IPS-20b (cell line): ENCODE measurements around the gene DHCR7.

Source experiments
- H3K27ac ChIP-seq: one replicate; pipeline ENCODE4 v1.5.1; 2013; ENCODE audit warnings: low read length
- H3K27me3 ChIP-seq: 2 replicates; pipeline ENCODE4 v1.6.1; 2013; ENCODE audit warnings: mild to moderate bottlenecking, low read length, inconsistent platforms; ENCODE audit not compliant: insufficient read depth
- H3K36me3 ChIP-seq: 2 replicates; pipeline ENCODE4 v1.6.1; 2013; ENCODE audit warnings: low read depth, mild to moderate bottlenecking, inconsistent platforms, low read length, moderate library complexity; ENCODE audit not compliant: insufficient read depth
- H3K4me1 ChIP-seq: 2 replicates; pipeline ENCODE4 v1.6.1; 2013; ENCODE audit warnings: mild to moderate bottlenecking, control low read depth, inconsistent platforms, low read length, moderate library complexity; ENCODE audit not compliant: insufficient read depth
- H3K4me3 ChIP-seq: 2 replicates; pipeline ENCODE4 v1.5.1; 2013; ENCODE audit warnings: mild to moderate bottlenecking, low read length, inconsistent platforms
- H3K9ac ChIP-seq: 2 replicates; pipeline ENCODE4 v1.6.1; 2013; ENCODE audit warnings: low read depth, mild to moderate bottlenecking, inconsistent platforms, low read length, moderate library complexity
- H3K9me3 ChIP-seq: 2 replicates; pipeline ENCODE4 v1.6.1; 2013; ENCODE audit warnings: mild to moderate bottlenecking, low read depth, low read length, inconsistent platforms; ENCODE audit not compliant: insufficient read depth

DHCR7 gene

GRCh38 chr11:71396548-71397123 is 51.6 kb downstream of the DHCR7 start:
- Histone ChIP-seq H3K27me3 (0 out of 2 replicates have a peak, but pooled peaks cover 15% of the 10 kb centered on the region), H3K4me1 (no peaks in the 10 kb centered on the region), H3K9me3 (no peaks in the 10 kb centered on the region), H3K9ac (no peak overlapping the region), H3K36me3 (no peaks in the 10 kb centered on the region), H3K27ac (no peak overlapping the region), H3K4me3 (no peak overlapping the region)

GRCh38 chr11:71395774-71396173 is 52.4 kb downstream of the DHCR7 start:
- Histone ChIP-seq H3K36me3 (no peaks in the 10 kb centered on the region), H3K27me3 (0 out of 2 replicates have a peak, but pooled peaks cover 18% of the 10 kb centered on the region), H3K4me3 (no peak overlapping the region), H3K9ac (no peak overlapping the region), H3K27ac (no peak overlapping the region), H3K9me3 (no peaks in the 10 kb centered on the region), H3K4me1 (no peaks in the 10 kb centered on the region)

- no peaks in the 10 kb centered on the region for H3K36me3 ChIP-seq
- H3K9ac ChIP-seq: no peak overlapping the region
- H3K27me3 ChIP-seq: 0 out of 2 replicates have a peak, but pooled peaks cover 18% of the 10 kb centered on the region
- no peak overlapping the region for H3K4me3 ChIP-seq
- H3K27ac ChIP-seq: no peak overlapping the region
- no peaks in the 10 kb centered on the region for H3K4me1 ChIP-seq
- H3K9me3 ChIP-seq: no peaks in the 10 kb centered on the region
These were observed 53.0 kb downstream of the DHCR7 start for GRCh38 chr11:71395263-71395560.

DNA sequence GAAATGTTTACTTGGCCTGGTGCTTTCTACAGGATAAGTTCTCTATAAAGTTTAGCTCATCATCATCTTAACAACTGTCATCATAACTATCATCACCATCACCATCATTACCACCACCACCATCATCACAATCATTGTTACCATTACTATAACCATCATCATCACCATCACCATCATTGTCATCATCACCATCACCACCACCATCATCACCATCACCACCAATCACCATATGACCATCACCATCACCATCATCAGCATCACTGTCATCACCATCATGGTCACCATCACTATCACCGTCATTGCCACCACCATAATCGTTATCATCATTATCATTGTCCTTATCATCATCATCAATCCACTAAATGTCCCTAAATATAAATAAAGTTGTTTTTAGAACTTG is 54.9 kb downstream of the DHCR7 start:
- Histone ChIP-seq H3K27ac (no peak overlapping the region), H3K9ac (no peak overlapping the region), H3K36me3 (no peaks in the 10 kb centered on the region), H3K4me3 (no peak overlapping the region), H3K27me3 (0 out of 2 replicates have a peak, but pooled peaks cover 18% of the 10 kb centered on the region), H3K9me3 (no peaks in the 10 kb centered on the region), H3K4me1 (no peaks in the 10 kb centered on the region)

DNA sequence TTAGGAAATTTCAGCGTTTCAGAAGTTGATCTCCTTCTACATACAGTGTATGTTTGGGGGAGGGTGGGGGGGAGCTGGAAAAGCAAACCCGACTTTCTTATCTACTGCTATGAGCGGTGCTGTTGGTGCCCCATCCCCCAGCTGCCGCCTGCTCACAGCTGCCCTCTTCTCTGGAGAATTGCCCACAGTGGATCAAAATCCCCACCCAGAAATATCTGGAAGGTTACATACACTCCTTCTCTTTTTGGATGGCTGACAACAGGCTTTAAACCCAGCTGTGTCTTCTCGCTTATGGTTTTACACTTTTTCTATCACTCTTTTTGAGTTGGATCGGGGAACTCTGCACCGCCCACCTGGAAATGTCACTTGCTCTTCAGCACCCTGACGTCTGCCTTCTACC is 56.4 kb downstream of the DHCR7 start:
- Histone ChIP-seq H3K4me1 (no peaks in the 10 kb centered on the region), H3K4me3 (no peak overlapping the region), H3K9me3 (no peaks in the 10 kb centered on the region; the same call in 1 of the 2 replicates), H3K27ac (no peak overlapping the region), H3K36me3 (no peaks in the 10 kb centered on the region), H3K27me3 (peaks cover 18% of the 10 kb centered on the region; the same call in 1 of the 2 replicates), H3K9ac (no peak overlapping the region)

DNA sequence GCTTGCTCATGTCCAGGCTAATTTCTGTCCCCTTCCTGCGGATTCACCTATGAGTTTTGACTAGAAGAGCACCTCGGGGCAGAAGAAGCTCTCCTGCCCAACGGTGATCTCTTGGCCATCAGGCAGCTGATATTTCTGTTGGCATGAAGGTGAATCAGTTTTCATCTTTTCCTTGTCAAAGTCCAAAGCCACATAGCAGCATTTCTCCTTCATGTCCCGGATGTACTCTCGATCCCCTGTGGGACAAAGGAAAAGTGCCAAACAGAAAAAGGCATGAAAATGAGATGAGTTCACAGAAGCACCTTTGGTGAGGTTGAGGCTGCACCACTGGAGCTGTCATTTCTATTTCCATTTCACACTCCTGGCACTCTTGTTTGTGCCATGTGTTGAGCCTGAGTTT is 56.8 kb downstream of the DHCR7 start:
- H3K27me3 ChIP-seq: peaks cover 18% of the 10 kb centered on the region; the same call in 1 of the 2 replicates
- H3K4me1 ChIP-seq: no peaks in the 10 kb centered on the region
- no peak overlapping the region for H3K4me3 ChIP-seq
- no peak overlapping the region for H3K9ac ChIP-seq
- no peaks in the 10 kb centered on the region for H3K36me3 ChIP-seq
- no peaks in the 10 kb centered on the region; the same call in 1 of the 2 replicates for H3K9me3 ChIP-seq
- H3K27ac ChIP-seq: no peak overlapping the region

GRCh38 chr11:71388637-71389235 is 59.5 kb downstream of the DHCR7 start:
- no peaks in the 10 kb centered on the region; the same call in 1 of the 2 replicates for H3K9me3 ChIP-seq
- no peaks in the 10 kb centered on the region for H3K36me3 ChIP-seq
- peaks cover 18% of the 10 kb centered on the region; the same call in 1 of the 2 replicates for H3K27me3 ChIP-seq
- H3K9ac ChIP-seq: no peak overlapping the region
- no peak overlapping the region for H3K27ac ChIP-seq
- H3K4me1 ChIP-seq: no peaks in the 10 kb centered on the region
- no peak overlapping the region for H3K4me3 ChIP-seq

DNA sequence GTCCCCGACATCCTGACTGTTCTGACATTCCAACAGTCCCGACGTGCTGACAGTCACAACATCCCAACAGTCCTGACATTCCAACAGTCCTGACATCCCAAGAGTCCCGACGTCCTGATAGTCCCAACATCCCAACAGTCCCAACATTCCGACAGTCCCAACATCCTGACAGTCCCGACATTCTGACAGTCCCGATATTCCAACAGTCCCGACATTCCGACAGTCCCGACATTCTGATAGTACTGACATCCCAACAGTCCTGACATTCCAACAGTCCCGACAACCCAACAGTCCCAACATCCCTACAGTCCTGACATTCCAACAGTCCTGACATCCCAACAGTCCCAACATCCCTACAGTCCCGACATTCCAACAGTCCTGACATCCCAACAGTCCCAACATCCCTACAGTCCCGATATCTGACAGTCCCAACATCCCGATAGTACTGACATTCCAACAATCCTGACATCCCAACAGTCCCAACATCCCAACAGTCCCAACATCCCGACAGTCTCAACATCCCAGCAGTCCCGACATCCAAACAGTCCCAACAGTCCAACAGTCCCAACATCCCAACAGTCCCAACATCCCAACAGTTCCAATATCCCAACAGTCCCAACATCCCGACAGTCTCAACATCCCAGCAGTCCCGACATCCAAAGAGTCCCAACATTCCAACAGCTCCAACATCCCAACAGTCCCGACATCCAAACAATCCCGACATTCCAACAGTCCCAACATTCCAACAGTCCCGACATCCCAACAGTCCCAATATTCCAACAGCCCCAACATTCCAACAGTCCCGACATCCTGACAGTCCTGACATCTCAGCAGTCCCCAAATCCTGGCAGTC is 60.2 kb downstream of the DHCR7 start:
- peaks cover 14% of the 10 kb centered on the region; the same call in 1 of the 2 replicates for H3K27me3 ChIP-seq
- H3K9me3 ChIP-seq: no peaks in the 10 kb centered on the region; the same call in 1 of the 2 replicates
- H3K4me3 ChIP-seq: no peak overlapping the region
- H3K36me3 ChIP-seq: no peaks in the 10 kb centered on the region
- H3K27ac ChIP-seq: no peak overlapping the region
- no peak overlapping the region for H3K9ac ChIP-seq
- no peaks in the 10 kb centered on the region for H3K4me1 ChIP-seq

DNA sequence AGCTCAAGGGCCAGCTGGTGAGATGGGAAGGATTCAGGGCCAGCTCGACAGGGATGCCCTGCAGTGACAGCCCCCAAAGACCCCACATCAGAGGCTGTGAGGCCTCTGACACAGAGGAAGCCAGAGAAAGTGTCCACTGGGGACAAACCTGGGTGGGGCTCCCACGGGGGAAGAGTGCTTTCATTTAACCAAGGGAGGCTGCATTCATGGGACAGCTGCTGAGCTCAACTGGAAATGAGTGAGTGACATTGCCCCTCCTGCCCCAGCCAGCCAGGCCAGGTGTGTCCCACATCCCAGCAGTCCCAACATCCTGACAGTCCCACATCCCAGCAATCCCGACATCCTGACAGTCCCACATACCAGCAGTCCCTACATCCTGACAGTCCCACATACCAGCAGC is 61.0 kb downstream of the DHCR7 start:
- H3K36me3 ChIP-seq: no peaks in the 10 kb centered on the region
- no peak overlapping the region for H3K27ac ChIP-seq
- H3K4me3 ChIP-seq: no peak overlapping the region
- H3K27me3 ChIP-seq: peaks cover 6% of the 10 kb centered on the region; the same call in 1 of the 2 replicates
- no peaks in the 10 kb centered on the region; the same call in 1 of the 2 replicates for H3K9me3 ChIP-seq
- no peaks in the 10 kb centered on the region for H3K4me1 ChIP-seq
- H3K9ac ChIP-seq: no peak overlapping the region

- H3K27me3 ChIP-seq: peaks cover under 1% of the 10 kb centered on the region; the same call in 1 of the 2 replicates
- H3K36me3 ChIP-seq: no peaks in the 10 kb centered on the region
- no peak overlapping the region for H3K4me3 ChIP-seq
- H3K27ac ChIP-seq: no peak overlapping the region
- no peak overlapping the region for H3K9ac ChIP-seq
- no peaks in the 10 kb centered on the region for H3K4me1 ChIP-seq
- H3K9me3 ChIP-seq: no peaks in the 10 kb centered on the region; the same call in 1 of the 2 replicates
These were observed 62.0 kb downstream of the DHCR7 start for GRCh38 chr11:71386202-71386601.

DNA sequence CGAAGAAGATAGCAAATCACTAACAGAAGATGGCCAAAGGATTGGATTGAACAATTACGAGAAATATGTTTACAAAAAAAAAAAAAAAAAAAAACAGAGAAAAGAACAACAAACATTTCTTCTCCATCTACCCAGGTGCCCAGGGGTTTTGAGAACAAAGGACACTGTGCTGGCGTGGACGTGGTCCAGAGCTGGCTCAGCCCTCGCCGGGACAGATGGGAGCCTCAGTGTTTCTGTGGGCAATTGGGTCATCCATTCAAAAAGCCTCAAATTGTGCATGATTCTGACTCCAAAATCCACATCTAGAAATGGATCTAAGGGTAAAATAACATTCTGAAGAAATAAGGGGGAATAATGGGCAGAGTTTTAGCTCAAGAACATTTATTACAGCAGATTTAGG is 63.1 kb downstream of the DHCR7 start:
- Histone ChIP-seq H3K36me3 (no peaks in the 10 kb centered on the region), H3K9me3 (no peaks in the 10 kb centered on the region; the same call in 1 of the 2 replicates), H3K9ac (no peak overlapping the region), H3K4me3 (no peak overlapping the region), H3K27me3 (no peaks in the 10 kb centered on the region; the same call in 1 of the 2 replicates), H3K27ac (no peak overlapping the region), H3K4me1 (no peaks in the 10 kb centered on the region)
